NCI-H2227 (cell line): ENCODE data around the gene IZUMO4.
"Not testable (repeated sequence)": the region's sequence is repeated elsewhere in the genome, so short reads cannot be mapped to it uniquely, and the experiment has no call there.

Experiments used
- DNase-seq: peaks from one replicate; lab custom pipeline; 2025; ENCODE audit not compliant: unreplicated experiment; lab: John Stamatoyannopoulos, UW

IZUMO4 gene

DNA sequence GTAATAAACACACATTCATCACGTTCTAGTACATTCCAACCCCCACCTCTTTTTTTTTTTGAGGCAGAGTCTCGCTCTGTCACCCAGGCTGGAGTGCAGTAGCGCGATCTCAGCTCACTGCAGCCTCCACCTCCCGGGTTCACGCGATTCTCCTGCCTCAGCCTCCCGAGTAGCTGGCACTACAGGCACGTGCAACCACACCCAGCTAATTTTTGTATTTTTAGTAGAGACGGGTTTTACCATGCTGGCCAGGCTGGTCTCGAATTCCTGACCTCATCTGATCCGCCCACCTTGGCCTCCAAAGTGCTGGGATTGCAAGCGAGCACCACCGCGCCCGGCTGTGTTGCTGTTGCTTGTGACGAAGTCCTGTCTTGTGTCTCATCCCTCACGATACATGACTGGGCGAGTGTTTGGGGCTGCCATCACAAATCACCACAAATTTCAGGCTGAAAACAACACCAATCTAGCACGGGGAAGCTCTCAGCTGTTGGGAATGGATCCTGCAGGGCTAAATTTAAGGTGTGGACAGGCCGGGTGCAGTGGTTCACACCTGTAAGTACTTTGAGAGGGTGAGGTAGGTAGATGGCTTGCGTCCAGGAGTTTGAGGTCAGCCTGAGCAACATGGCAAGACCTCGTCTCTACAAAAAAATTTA lies 16.3 kb upstream of the IZUMO4 start:
- DNase-seq = no peak

DNA sequence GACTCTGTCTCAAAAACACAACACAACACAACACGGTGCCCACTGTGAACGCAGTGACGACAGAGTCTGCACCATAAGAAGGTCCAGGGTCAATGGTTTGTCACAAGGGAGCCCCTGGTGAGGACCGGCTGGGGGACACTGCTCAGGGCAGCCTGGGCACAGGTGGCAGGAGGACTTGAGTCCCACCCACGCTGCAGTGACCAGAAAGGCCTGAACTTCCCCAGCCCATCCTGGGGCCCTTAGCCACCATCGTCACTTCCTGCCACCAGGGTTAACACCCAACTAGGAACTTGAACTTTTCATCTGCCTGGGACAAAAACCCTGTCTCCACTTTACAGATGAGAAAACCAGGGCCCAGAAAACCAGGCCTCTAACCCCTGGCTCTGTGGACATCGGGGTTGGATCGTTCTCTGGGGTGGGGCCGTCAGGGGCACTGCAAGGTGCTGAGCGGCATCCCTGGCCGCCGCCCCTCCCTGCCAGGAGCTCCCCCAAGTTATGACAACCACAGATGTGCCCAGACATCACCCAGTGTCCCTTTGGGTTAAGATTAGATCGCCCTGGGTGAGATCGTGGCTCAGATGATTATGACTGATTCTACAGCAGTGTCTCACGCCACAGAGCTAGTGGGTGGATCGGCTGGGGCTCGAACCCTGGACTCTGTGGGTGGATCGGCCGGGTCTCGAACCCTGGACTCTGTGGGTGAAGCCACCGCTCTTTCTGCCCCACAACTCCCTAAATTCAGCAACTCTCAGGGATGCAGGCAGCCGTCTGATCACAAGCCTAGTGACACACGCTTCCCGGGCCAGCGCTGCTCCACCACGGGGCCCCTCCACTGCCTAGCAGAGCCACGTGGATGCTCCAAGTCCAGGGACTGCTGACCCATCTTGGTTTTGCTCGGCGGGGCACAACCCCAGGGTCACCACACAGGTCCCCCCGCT lies 14.6 kb upstream of the IZUMO4 start:
- DNase-seq = no peak

DNA sequence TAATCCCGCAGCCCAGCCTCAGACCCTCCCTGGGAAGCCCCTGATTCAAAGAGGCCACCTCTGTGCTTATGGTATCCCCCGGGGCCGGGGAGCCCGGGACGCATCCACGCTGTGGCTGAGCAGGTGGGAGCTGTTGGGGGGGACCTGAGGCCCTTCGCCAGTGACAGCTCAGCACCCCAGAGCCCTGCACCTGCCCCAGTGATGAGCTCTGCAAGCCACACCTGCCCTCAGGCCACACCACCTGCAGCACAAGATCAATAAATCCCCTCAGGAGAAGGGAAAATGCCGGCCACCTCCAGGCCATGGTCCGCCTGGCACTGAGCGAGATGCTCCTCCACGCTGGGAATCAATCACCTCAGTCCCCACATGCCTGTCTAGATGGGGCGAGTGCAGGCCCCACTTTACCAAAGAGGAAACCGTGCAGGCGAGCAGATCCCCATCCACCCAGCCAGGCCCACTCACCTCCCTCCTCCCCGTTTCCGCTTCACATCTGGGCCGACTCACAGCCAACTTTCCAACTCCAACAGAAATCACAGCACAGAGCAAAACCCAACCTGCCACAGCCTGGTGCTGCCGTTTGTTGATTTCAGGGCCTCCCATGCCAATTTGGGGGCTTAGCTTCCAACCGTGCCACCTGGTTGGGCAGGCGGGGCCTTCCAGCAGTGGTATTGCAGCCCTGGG lies 13.4 kb upstream of the IZUMO4 start:
- DNase-seq = no peak

DNA sequence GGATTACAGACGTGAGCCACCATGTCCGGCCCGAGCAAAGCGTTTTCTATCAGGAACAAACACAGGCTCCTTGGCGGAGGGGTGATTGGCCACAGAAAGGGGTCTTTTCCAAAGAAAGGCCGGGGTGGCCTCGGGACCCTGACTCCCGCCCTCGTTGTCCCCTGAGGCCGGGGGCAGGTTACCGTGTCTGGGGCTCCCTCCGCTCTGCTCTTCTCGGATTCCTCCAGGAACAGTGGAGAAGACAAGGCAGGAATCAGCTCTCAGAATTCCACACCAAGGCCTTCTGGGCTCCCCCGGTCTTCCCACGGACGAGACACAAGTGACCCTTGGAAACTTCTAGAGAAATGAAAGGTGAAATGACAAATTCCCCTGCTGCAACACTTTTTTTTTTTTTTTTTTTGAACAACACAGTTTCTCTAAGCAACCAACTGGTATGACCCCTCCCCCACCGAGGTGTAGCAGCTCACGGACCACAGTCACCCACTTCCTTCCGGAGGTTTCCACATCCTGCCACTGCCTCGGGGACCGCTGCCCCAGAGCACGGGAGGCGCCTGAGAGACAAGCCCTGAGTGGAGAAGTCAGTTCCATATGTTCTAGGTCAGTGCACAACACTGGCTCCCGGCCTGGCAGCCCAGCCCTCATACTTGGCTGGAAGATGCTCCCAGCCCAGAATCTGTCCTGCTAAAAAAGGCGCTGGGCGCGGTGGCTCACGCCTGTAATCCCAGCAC lies 11.6 kb upstream of the IZUMO4 start:
- no peak for DNase-seq

DNA sequence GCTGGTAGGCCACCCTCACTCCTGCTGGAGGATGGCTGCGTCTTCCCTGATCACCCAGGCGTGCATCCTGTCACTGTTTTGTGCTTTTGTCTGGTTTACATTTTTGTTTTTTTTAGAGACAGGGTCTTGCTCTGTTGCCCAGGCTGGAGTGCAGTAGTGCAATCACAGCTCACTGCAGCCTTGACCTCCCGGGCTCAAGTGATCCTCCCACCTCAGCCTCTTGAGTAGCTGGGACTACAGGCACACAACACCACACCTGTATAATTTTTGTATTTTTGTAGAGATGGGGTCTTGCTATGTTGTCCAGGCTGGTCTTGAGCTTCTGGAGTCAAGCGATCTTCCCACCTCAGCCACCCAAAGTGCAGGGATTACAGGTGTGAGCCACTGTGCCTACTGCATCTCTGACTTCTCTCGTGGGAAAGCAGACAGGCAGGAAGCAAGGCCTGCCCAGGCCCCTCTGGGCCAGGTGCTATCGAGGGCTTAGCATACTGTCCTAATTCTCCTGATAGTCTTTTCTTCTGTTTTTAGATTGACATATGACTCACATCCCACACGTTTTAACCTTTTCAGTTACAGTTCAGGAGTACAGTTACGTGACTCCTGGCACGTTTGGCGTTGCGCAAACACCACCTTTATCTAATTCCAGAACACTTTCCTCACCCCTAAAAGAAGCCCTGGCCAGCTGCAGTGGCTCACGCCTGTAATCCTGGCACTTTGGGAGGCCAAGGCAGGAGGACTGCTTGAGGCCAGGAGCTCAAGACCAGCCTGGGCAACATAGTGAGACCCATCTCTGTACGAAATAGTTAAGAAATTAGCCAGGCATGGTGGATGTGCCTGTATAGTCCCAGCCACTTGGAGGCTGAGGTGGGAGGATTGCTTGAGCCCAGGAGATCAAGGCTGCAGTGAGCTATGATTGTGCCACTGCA lies 9.8 kb upstream of the IZUMO4 start:
- not testable (repeated sequence) for DNase-seq

DNA sequence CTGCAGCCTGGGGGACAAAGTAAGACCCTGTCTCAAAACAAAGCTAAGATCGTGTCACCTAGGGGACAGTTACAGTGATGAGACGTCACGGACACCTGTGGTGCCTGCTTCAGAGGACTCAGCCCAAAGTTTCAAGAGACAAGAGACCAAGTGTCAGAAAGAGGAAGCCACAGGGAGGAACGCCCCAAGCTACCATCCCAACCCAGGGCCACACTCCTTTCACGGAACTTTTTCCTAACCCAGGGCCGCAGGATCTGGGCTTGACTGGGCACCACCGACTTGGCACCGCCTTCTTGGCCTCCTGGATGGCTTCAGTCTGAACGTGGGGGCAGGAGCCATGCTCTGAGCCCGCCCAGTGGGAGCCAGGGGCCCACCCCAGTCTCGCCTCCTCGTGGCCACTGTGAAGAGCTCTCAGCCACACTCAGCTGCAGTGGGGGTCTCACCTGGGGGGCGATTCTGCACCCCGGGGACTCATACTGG lies 9.1 kb upstream of the IZUMO4 start:
- no peak for DNase-seq

DNA sequence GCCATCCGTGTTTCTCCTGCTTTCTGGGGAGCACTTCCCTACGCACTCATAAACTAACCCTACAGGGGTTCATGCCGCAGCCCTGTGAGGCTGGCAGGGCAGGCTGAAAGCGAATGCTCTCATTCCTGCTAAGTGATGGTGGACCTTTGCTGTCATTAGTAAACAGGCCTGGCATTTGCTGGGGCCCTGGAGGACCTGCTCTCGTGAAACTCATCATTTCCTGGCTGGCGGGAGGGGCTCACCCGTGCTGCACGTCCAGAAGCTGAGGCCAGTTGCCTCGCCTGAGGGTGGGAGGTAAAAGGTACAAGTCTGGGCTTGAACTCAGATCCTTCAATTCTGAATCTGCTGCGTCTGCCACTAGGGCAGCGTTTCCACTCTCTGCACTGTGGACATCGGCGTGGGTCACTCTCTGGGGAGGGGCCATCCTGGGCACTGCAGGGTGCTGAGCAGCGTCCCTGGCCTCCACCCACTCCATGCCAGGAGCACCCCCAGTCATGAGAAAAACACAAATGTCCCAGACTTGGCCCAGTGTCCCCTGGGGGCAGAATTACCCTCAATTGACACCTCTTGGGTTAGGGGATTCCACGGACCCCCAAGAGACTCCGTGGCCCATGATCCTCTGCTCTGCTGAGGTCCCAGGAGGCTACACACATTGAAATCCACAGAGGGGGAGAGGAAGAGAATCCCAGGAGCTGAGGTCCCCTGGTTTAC lies 7.6 kb upstream of the IZUMO4 start:
- peak; percentile 33 for DNase-seq

DNA sequence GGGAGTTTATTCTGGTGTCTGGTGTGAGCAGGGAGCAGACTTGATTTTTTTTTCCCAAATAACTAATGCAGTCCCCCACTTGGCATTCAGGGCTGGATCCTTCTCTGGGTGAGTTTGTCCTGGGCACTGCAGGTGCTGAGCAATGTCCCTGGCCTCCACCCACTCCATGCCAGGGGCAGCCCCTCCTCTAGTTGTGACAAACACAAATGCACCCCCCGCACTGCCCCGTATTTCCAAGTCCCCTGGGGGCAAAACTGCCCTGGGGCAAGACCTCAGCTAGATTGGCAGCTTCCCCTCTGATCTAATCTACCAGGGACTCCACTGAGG lies 7.0 kb upstream of the IZUMO4 start:
- DNase-seq = no peak

DNA sequence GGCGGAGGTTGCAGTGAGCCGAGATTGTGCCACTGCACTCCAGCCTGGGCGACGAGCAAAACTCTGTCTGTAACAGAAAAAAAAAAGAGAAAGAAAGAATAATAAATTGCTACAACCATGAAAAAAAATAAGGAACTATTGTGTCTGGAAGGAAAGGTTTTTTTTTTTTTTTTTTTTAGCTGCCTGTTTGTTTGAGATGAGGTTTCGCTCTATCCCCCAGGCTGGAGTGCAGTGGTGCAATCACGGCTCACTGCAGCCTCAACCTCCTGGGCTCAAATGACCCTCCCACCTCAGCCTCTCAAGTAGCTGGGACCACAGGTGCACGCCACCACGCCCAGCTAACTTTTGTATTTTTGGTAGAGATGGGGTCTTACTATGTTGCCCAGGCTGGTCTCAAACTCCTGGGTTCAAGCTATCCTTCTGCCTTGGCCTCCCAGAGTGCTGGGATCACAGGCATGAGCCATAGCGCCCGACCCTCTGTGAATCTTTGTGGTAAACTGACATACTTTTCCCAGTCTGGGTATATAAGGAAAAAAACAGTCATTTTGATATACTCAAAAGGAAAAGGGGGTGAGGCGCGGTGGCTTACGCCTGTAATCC lies 4.7 kb upstream of the IZUMO4 start:
- not testable (repeated sequence) for DNase-seq

DNA sequence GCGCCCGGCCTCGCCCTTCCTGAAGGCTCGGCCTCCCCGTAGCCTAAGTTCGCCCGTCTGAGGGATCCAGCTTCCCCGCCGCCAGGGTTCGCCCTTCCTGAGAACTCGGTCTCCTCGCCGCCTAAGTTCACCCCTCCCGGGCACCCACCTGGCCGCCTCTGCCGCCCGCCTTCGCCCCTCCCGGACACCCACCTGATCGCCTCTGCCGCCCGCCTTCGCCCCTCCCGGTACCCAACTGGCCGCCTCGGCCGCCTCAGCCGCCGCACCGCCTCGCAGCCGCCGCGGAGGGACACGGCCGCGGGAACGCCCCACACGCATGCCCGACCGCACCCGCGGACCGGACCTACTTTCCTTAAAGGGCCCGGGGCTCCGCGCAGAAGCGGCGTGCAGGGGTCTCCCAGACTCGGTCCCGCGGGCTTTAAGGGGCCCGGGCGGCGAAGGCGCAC lies 658 bp upstream of the IZUMO4 start, which contains the start of gene MOB3A:
Gene MOB3A (minus strand): TSS at position 293 of the 446 bp plus-strand sequence. CDS start 17,766 bp downstream, outside the sequence.
- DNase-seq = peak; percentile 95

DNA sequence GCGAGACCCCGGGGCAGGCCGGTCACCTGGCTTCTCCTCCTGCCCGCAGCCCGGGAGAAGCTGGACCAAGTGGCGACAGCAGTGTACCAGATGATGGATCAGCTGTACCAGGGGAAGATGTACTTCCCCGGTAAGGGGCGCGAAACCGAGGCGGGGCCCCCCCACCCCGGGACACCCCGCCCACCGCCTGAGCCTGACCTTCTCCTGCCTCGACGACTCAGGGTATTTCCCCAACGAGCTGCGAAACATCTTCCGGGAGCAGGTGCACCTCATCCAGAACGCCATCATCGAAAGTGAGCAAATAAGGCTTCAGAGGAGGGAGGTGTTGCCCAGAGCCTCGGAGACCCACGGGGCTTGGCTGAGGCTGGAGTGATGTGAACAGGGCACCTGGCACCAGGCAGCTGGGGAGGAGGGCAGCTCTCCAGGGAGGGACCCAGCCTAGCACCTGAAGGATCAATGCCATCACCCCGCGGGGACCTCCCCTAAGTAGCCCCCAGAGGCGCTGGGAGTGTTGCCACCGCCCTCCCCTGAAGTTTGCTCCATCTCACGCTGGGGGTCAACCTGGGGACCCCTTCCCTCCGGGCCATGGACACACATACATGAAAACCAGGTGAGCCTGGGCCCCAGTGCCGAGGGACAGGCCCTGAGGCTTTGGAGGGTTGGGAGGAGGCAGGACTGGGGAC lies 629 bp downstream of the IZUMO4 start:
- peak; percentile 29 for DNase-seq

DNA sequence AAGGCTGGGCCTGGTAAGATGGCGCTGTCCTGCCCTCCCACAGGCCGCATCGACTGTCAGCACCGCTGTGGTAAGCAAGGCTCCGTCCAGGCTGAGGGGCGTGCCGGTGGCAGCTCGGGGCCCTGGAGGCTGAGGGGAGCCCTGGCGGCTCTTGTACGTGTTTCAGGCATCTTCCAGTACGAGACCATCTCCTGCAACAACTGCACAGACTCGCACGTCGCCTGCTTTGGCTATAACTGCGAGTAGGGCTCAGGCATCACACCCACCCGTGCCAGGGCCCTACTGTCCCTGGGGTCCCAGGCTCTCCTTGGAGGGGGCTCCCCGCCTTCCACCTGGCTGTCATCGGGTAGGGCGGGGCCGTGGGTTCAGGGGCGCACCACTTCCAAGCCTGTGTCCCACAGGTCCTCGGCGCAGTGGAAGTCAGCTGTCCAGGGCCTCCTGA lies 1.2 kb downstream of the IZUMO4 start:
- peak; percentile 29 for DNase-seq

DNA sequence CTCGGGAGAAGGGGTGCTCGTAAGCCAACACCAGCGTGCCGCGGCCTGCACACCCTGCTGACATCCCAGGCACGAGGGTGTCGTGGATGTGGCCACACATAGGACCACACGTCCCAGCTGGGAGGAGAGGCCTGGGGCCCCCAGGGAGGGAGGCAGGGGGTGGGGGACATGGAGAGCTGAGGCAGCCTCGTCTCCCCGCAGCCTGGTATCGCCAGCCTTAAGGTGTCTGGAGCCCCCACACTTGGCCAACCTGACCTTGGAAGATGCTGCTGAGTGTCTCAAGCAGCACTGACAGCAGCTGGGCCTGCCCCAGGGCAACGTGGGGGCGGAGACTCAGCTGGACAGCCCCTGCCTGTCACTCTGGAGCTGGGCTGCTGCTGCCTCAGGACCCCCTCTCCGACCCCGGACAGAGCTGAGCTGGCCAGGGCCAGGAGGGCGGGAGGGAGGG lies 2.4 kb downstream of the IZUMO4 start:
- no peak for DNase-seq

DNA sequence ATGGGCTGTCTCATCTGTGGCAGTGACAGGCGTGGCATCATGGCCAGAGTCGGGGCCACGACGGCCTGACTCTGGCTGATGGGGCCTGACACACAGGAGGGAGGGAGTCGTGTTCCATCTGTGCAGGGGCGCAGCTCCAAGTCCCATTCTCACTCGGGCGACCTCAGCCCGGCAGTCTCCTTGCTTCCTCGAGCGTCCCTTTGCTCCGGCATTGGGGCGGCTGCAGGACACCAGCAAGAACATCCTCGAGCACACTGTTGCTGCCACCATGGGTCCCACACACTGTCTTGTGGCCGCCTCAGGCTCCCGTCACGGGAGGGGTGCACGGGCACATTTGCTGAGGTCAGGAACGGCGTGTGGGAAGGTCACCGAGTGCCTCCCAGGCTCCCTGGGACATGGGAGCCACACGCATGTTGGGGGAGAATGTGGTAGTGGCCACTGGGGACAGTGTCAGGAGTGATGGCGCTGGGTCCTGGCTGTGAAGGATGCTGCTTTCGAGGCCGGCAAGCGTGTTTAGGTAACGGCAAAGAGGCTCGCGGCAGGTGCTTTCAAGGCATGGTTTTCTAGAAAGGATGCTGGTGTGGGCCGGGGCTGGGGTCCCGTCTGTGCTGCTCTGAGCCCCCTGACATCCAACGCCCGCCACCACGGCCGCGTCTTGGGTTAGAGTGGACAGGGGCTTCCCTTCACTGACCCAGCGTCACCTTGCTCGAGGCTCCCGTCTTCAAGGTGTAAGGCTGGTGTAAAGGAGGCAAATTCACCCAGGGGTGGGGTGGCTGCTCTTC lies 3.4 kb downstream of the IZUMO4 start:
- DNase-seq = no peak

DNA sequence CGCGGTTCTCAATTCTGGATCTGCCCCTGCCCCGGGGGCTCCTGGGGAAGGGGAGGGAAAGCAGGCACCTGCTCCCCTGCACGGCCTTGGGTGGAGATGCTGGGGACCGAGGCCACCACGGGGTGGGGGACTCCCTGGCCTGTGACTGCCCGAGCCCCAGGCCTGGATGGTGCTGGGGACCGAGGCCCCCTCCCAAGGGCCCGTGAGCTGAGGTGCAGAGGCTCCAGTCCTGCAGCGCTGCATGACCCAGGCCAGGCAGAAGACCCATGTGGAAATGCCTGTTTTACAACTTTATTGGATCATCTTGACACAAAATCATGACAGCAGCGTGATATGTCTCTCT lies 4.0 kb downstream of the IZUMO4 start:
- DNase-seq = no peak

DNA sequence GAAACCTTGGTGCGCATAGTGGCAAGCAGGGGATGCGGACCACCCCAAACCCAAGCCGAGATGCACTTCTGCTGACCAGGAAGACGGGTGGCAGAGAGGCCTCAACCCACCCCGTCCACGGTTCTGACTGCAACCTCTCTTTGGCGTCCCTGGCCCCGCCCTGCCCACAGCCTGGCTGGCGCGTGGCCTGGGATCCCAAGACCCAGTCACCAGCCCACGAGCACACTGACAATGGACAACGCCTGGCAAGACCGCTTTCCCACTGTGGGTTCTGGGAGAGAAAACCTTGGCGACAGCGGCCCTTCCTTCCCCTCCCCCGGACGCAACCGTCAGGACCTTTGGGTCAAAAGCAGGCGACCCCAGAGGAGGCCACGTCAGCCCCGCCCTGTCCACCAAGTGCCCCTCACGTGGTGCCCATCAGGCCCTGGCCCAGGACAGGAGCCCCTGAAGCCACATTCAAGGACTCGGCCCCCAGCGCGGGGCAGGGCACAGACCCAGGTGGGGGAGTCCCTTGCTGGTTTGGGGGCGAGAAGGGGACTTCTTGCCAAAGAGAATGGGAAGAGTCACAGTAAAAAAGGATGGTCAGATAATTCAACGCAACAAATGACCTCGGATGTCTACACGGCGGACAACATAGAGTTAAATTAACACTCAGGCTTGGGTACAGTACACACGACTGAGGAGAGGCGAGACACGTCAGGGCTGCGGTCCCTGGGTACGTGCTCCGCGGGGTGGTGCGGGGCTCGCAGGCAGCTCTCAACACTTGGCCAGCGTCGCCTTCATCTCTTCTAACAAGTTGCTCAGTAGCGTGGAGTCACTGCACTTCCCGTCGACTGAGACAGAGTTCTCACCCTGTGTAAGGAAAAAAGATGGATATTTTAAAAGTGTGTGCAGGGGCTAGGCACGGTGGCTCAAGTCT lies 5.0 kb downstream of the IZUMO4 start:
- no peak for DNase-seq
